Measurements from ENCODE around the gene AKTIP.
A peak's percentile ranks its signal among the peaks of the same experiment; 100 is the strongest.

Gene AKTIP

DNA sequence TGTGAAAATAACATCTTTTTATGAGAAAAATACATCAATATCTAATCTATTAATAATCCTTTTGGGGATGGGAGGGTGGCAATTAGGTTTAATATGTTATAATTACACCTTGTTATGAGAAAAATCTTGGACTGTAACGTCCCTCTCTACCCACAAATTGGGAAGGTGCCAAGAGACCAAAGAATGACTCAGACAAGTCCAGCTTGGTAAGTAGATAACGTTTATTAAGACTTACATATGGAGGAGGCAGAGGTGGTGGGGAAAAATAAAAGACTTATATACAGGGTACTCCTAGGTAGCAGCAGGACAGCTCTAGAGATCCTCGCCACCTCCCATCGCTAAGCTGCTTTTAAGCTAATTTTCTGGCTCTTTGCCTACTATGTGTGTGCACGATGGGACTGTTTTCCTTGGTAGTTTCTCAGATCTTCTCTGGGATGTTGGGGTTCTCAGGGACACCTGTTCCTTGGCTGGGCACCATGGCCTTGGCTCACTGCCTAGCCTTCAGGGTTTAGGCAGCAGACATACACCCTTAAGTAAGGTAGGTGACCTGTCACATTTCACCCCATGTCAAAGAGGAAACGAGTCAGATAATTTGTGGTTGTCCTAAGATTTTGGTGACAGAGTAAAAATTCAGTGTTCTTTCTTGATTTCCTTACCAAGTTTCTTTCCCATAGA is 37.3 kb downstream of the AKTIP start:
- Histone ChIP-seq H3K4me3 (ENCODE audit: low read length) (no peak overlapping the region), H3K4me1 (ENCODE audit: control insufficient read depth, insufficient read depth, low read length) (peaks cover 5% of the 10 kb centered on the region), H3K9me3 (ENCODE audit: control insufficient read depth, low read length) (no peaks in the 10 kb centered on the region), H3K27me3 (replicated peaks; ENCODE audit: control insufficient read depth, insufficient read depth, low read length) (no peaks in the 10 kb centered on the region), H3K36me3 (ENCODE audit: control insufficient read depth, insufficient read depth, low read length, severe bottlenecking) (peaks cover 83% of the 10 kb centered on the region), H3K9ac (ENCODE audit: low read length) (no peak overlapping the region)
- DNase-seq (ENCODE audit: low read depth), result peak; percentile 63

DNA sequence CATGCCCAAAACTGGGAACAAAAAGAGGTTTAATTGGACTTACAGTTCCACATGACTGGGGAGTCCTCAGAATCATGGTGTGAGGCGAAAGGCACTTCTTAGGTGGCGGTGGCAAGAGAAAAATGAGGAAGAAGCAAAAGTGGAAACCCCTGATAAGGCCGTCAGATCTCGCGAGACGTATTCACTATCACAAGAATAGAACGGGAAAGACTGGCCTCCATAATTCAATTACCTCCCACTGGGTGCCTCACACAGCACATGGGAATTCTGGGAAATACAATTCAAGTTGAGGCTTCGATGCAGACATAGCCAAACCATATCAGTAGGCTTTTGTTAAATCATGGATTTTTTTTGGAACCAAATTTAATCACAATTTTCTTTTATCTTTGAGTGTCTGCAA is 44.4 kb downstream of the AKTIP start:
- no peak overlapping the region for H3K9ac ChIP-seq (ENCODE audit: low read length)
- no peak for DNase-seq (ENCODE audit: low read depth)
- no peaks in the 10 kb centered on the region for H3K27me3 ChIP-seq (replicated peaks; ENCODE audit: control insufficient read depth, insufficient read depth, low read length)
- peaks cover 88% of the 10 kb centered on the region for H3K36me3 ChIP-seq (ENCODE audit: control insufficient read depth, insufficient read depth, low read length, severe bottlenecking)
- no peak overlapping the region for H3K4me3 ChIP-seq (ENCODE audit: low read length)
- H3K4me1 ChIP-seq (ENCODE audit: control insufficient read depth, insufficient read depth, low read length), result no peaks in the 10 kb centered on the region
- no peaks in the 10 kb centered on the region for H3K9me3 ChIP-seq (ENCODE audit: control insufficient read depth, low read length)

DNA sequence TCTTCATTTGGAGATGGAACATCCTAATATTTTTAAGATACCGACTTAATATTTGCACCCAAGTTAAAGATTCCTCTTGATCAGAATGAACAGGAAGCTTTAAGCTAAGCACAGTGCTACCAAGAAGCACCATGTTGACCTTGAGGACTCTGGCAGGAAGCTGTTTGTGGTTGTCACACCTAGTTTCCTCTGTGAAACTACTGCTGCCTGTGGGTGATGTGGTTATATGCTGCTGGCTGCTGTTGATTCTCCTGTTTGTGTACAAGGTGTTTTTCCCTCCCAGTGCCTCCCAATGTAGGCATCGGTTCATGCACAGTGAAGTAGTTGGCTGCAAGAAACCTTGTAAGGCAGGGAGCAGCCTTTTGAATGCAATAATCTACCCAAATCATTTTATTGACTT is 45.3 kb downstream of the AKTIP start:
- DNase-seq (ENCODE audit: low read depth), result no peak
- Histone ChIP-seq H3K9me3 (ENCODE audit: control insufficient read depth, low read length) (no peaks in the 10 kb centered on the region), H3K36me3 (ENCODE audit: control insufficient read depth, insufficient read depth, low read length, severe bottlenecking) (peaks cover 92% of the 10 kb centered on the region), H3K4me3 (ENCODE audit: low read length) (no peak overlapping the region), H3K4me1 (ENCODE audit: control insufficient read depth, insufficient read depth, low read length) (no peaks in the 10 kb centered on the region), H3K9ac (ENCODE audit: low read length) (no peak overlapping the region), H3K27me3 (replicated peaks; ENCODE audit: control insufficient read depth, insufficient read depth, low read length) (no peaks in the 10 kb centered on the region)

DNA sequence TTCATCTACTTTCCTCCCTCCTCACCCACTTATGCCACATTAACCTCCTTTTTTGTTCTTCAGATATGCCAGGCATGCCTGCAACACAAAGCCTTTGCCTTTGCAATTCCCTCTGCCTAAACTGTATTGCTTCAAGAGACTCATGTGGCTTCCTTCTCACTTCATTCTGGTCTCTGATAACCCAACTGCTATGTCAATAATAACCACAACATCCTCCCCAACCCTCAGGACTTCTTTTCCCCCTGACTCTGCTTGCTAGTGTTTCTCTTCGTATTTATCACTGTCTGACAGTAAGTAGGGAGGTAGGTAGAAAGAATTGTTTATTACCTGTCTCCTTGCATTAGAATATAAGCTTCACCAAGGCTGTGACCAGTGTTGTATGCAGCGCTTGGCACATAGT is 46.4 kb downstream of the AKTIP start:
- DNase-seq (ENCODE audit: low read depth), result no peak
- no peak overlapping the region for H3K9ac ChIP-seq (ENCODE audit: low read length)

DNA sequence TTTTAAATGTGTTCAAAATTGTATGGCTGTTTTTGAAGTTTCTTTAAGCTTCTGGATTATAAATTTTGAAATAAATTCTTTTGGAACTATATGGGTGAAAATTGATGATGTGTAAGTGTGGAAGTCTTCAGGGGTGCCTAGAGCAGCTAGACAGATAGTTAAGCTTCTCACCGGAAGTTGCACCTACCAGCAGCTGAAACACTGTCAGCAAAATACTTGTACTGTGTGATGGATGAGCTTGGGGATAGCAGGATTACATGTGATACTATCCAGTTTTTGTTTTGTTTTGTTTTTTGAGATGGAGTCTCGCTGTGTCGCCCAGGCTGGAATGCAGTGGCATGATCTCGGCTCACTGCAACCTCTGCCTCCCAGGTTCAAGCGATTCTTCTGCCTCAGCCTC is 49.1 kb downstream of the AKTIP start:
- no peaks in the 10 kb centered on the region for H3K27me3 ChIP-seq (replicated peaks; ENCODE audit: control insufficient read depth, insufficient read depth, low read length)
- DNase-seq (ENCODE audit: low read depth), result no peak
- H3K36me3 ChIP-seq (ENCODE audit: control insufficient read depth, insufficient read depth, low read length, severe bottlenecking), result peaks cover 76% of the 10 kb centered on the region
- H3K9me3 ChIP-seq (ENCODE audit: control insufficient read depth, low read length), result no peaks in the 10 kb centered on the region
- H3K4me3 ChIP-seq (ENCODE audit: low read length), result no peak overlapping the region
- H3K4me1 ChIP-seq (ENCODE audit: control insufficient read depth, insufficient read depth, low read length), result no peaks in the 10 kb centered on the region
- H3K9ac ChIP-seq (ENCODE audit: low read length), result no peak overlapping the region

More for the DNA sequence above, 46.4 kb downstream of the AKTIP start:
- Histone ChIP-seq H3K36me3 (ENCODE audit: control insufficient read depth, insufficient read depth, low read length, severe bottlenecking) (peaks cover 91% of the 10 kb centered on the region), H3K4me1 (ENCODE audit: control insufficient read depth, insufficient read depth, low read length) (no peaks in the 10 kb centered on the region), H3K9me3 (ENCODE audit: control insufficient read depth, low read length) (no peaks in the 10 kb centered on the region), H3K27me3 (replicated peaks; ENCODE audit: control insufficient read depth, insufficient read depth, low read length) (no peaks in the 10 kb centered on the region), H3K4me3 (ENCODE audit: low read length) (no peak overlapping the region)

DNA sequence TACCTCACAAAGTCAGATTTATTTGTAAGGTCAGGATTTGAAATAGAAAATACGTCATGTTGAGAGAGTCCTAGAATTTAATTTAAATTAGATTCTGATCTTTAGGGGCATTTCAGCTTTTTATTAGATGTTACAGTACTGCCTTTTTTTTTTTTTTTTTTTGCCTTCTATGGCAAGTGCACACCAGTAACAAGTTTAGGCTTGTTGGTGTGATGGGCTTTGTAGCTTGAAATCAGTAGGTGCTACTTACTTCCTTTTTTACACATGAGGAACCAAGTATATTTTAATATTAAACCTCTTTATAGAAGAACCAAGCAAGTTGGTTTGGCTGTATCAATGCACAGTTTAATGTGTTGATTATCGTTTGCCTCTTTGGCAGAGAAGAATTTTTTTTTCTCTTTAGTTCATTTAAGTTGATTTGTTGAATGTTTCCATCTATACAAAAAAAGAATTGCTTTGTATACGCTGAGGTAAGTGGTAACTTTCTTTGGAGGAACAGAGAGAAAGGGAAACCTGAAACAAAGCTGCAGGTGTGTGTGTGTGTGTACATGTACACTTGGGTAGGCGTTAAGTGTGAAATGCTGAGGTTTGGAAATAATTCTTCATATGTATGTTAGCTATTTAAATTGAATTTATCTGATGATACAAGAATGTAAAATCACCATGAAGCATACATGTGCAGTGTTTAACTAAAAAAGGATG is 53.0 kb downstream of the AKTIP start:
- Histone ChIP-seq H3K4me3 (ENCODE audit: low read length) (no peak overlapping the region), H3K9ac (ENCODE audit: low read length) (no peak overlapping the region), H3K36me3 (ENCODE audit: control insufficient read depth, insufficient read depth, low read length, severe bottlenecking) (peaks cover 72% of the 10 kb centered on the region), H3K9me3 (ENCODE audit: control insufficient read depth, low read length) (no peaks in the 10 kb centered on the region), H3K4me1 (ENCODE audit: control insufficient read depth, insufficient read depth, low read length) (no peaks in the 10 kb centered on the region), H3K27me3 (replicated peaks; ENCODE audit: control insufficient read depth, insufficient read depth, low read length) (no peaks in the 10 kb centered on the region)
- no peak for DNase-seq (ENCODE audit: low read depth)

DNA sequence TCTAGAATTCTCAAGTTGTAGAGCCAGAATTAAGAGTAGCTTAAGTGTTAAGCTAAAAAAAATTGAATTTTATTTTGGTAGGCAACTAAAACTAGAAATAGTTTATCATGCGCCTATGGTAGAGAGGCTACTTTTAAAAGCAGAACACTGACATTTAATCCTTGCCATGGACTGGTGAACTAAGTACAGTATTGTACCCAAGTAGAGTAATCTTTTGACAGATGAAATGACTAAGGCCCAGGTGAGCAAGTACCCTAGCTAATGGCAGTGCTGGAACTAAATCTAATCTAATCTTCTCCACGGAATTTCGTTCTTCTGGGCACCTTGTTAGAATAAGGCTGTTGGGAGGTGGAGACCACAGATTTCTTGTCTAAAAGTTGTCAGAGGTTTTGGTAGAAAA is 56.9 kb downstream of the AKTIP start:
- Histone ChIP-seq H3K9ac (ENCODE audit: low read length) (no peak overlapping the region), H3K36me3 (ENCODE audit: control insufficient read depth, insufficient read depth, low read length, severe bottlenecking) (peaks cover 59% of the 10 kb centered on the region), H3K4me3 (ENCODE audit: low read length) (no peak overlapping the region), H3K9me3 (ENCODE audit: control insufficient read depth, low read length) (no peaks in the 10 kb centered on the region), H3K27me3 (replicated peaks; ENCODE audit: control insufficient read depth, insufficient read depth, low read length) (no peaks in the 10 kb centered on the region), H3K4me1 (ENCODE audit: control insufficient read depth, insufficient read depth, low read length) (no peaks in the 10 kb centered on the region)
- DNase-seq (ENCODE audit: low read depth), result no peak

DNA sequence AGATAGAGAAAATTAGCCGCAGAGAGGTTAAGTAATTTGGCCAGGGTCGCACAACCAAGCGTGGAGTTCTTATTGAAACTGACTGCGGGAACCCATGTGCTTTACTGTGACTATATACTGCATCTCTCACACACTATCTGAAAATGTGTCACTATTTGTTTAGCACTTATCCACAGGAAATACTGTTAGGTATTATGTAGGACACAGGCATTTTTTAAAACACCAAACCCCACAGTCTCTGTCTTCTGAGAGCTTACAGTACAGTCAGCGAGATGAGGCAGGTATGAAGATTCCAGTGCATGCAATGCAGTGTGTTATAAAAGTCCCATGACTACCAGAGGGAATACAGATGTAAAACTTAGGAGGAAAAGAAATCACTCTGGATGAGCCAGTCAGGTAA is 57.5 kb downstream of the AKTIP start:
- H3K9ac ChIP-seq (ENCODE audit: low read length), result no peak overlapping the region
- no peak overlapping the region for H3K4me3 ChIP-seq (ENCODE audit: low read length)
- peaks cover 63% of the 10 kb centered on the region for H3K36me3 ChIP-seq (ENCODE audit: control insufficient read depth, insufficient read depth, low read length, severe bottlenecking)
- no peak for DNase-seq (ENCODE audit: low read depth)
- H3K27me3 ChIP-seq (replicated peaks; ENCODE audit: control insufficient read depth, insufficient read depth, low read length), result no peaks in the 10 kb centered on the region
- H3K9me3 ChIP-seq (ENCODE audit: control insufficient read depth, low read length), result no peaks in the 10 kb centered on the region
- no peaks in the 10 kb centered on the region for H3K4me1 ChIP-seq (ENCODE audit: control insufficient read depth, insufficient read depth, low read length)
